Neural progenitor cell (in vitro differentiated cells): ENCODE results near the gene FYTTD1. TPM values are rescaled to one million over a fixed set of nuclear protein-coding genes. Genes with fewer than 3 reads are reported as not detected.

Source experiments
- DNase-seq: peaks from one replicate; pipeline ENCODE4 v3.0.0-alpha.2; 2016; ENCODE audit warnings: low spot score
- H2AFZ ChIP-seq: fragments of 200-600 bp; sonication (generic); replicated peaks from 2 replicates; pipeline ENCODE4 v1.6.1; 2016; ENCODE audit warnings: antibody characterized with exemption
- H3F3A ChIP-seq: fragments of 200-600 bp; sonication (generic); 2 replicates; pipeline ENCODE4 v1.6.1; 2016; ENCODE audit warnings: antibody characterized with exemption, low read depth
- H3K27ac ChIP-seq: fragments of 200-600 bp; sonication (generic); 2 replicates; pipeline ENCODE4 v1.5.1; 2016; ENCODE audit warnings: mild to moderate bottlenecking
- H3K27me3 ChIP-seq: fragments of 200-600 bp; sonication (generic); 2 replicates; pipeline ENCODE4 v1.6.1; 2016; ENCODE audit warnings: mild to moderate bottlenecking, moderate library complexity
- H3K36me3 ChIP-seq: fragments of 200-600 bp; sonication (generic); 2 replicates; pipeline ENCODE4 v1.5.1; 2016
- H3K4me1 ChIP-seq: fragments of 200-600 bp; sonication (generic); 2 replicates; pipeline ENCODE4 v1.6.1; 2016; ENCODE audit warnings: mixed run types
- H3K4me2 ChIP-seq: fragments of 200-600 bp; sonication (generic); 2 replicates; pipeline ENCODE4 v1.6.1; 2016
- H3K4me3 ChIP-seq: fragments of 200-600 bp; sonication (generic); 2 replicates; pipeline ENCODE4 v1.5.1; 2016
- H3K79me2 ChIP-seq: fragments of 200-600 bp; sonication (generic); 2 replicates; pipeline ENCODE4 v1.6.1; 2016; ENCODE audit warnings: low read depth
- H3K9ac ChIP-seq: fragments of 200-600 bp; sonication (generic); 2 replicates; pipeline ENCODE4 v1.6.1; 2016
- H3K9me3 ChIP-seq: fragments of 200-600 bp; sonication (generic); 2 replicates; pipeline ENCODE4 v1.5.1; 2016; ENCODE audit warnings: low read depth
- H4K20me1 ChIP-seq: fragments of 200-600 bp; sonication (generic); 2 replicates; pipeline ENCODE4 v1.6.1; 2016; ENCODE audit warnings: low read depth
- H3K27ac Mint-ChIP-seq: 3 replicates; pipeline ENCODE4 v1.8.0; 2021; ENCODE audit warnings: mixed read lengths
- H3K27me3 Mint-ChIP-seq: 2 replicates; pipeline ENCODE4 v1.8.0; 2022; ENCODE audit warnings: low read depth, mild to moderate bottlenecking, inconsistent platforms, moderate library complexity, mixed read lengths; ENCODE audit not compliant: insufficient read depth
- H3K36me3 Mint-ChIP-seq: 3 replicates; pipeline ENCODE4 v1.8.0; 2021; ENCODE audit warnings: mixed read lengths
- H3K4me1 Mint-ChIP-seq: 3 replicates; pipeline ENCODE4 v1.8.0; 2021; ENCODE audit warnings: mixed read lengths
- H3K4me3 Mint-ChIP-seq: 3 replicates; pipeline ENCODE4 v1.8.0; 2021; ENCODE audit warnings: mild to moderate bottlenecking, moderate library complexity, mixed read lengths
- H3K9me3 Mint-ChIP-seq: 3 replicates; pipeline ENCODE4 v1.8.0; 2020; ENCODE audit warnings: mixed read lengths
- CTCF ChIP-seq: fragments of 200-600 bp; sonication (generic); IDR thresholded peaks from 2 replicates; pipeline ENCODE4 v1.5.1; 2017; ENCODE audit warnings: antibody characterized with exemption, mild to moderate bottlenecking
- EZH2 ChIP-seq: fragments of 200-600 bp; sonication (generic); IDR thresholded peaks from 2 replicates; pipeline ENCODE4 v1.6.1; 2017; ENCODE audit warnings: antibody characterized with exemption, mild to moderate bottlenecking, moderate library complexity
- EZH2phosphoT487 ChIP-seq: fragments of 200-600 bp; sonication (generic); IDR thresholded peaks from 2 replicates; pipeline ENCODE4 v1.6.1; 2017; ENCODE audit warnings: antibody characterized with exemption
- total RNA-seq: library from RNA; depleted of rRNA; stranded (reverse); fragments of >200 nt; gene quantifications from 2 replicates; pipeline ENCODE4 v1.2.3, GENCODE V29; 2015; ENCODE audit warnings: low replicate concordance

Gene FYTTD1
- total RNA-seq, 1 donor from 2014 or later, result 104 TPM

GRCh38 chr3:197748597-197749314 lies 927 bp upstream of the FYTTD1 start:
- Histone ChIP-seq H3K4me2 (peak overlapping the region; percentile 77), H3K79me2 (peaks cover 29% of the 10 kb centered on the region), H3K9ac (no peak overlapping the region), H3K9me3 (no peaks in the 10 kb centered on the region), H3K4me1 (peaks cover 9% of the 10 kb centered on the region), H3K36me3 (no peaks in the 10 kb centered on the region), H2AFZ (peak overlapping the region; percentile 83), H3K27me3 (peaks cover 35% of the 10 kb centered on the region), H3K27ac (no peak overlapping the region), H3K4me3 (peak overlapping the region; percentile 77), H4K20me1 (peaks cover 32% of the 10 kb centered on the region), H3F3A (peaks cover 36% of the 10 kb centered on the region)
- TF ChIP-seq CTCF (no peak), EZH2phosphoT487 (no peak), EZH2 (no peak)
- Mint-ChIP-seq H3K9me3 (peaks cover 4% of the 10 kb centered on the region), H3K4me3 (peak overlapping the region; percentile 96), H3K27me3 (peaks cover 10% of the 10 kb centered on the region), H3K27ac (peak overlapping the region; percentile 33), H3K4me1 (peaks cover 33% of the 10 kb centered on the region), H3K36me3 (no peaks in the 10 kb centered on the region)
- no peak for DNase-seq

- Histone ChIP-seq H3K27me3 (peaks cover 35% of the 10 kb centered on the region), H3K36me3 (no peaks in the 10 kb centered on the region), H3K27ac (no peak overlapping the region), H3K9me3 (no peaks in the 10 kb centered on the region), H3K9ac (no peak overlapping the region), H4K20me1 (peaks cover 37% of the 10 kb centered on the region), H3K79me2 (peaks cover 34% of the 10 kb centered on the region), H3K4me1 (peaks cover 9% of the 10 kb centered on the region), H2AFZ (peak overlapping the region; percentile 83), H3K4me3 (peak overlapping the region; percentile 77), H3K4me2 (peak overlapping the region; percentile 77), H3F3A (peaks cover 36% of the 10 kb centered on the region)
- no peak for TF ChIP-seq CTCF
- no peak for TF ChIP-seq EZH2phosphoT487
- TF ChIP-seq EZH2, result no peak
- Mint-ChIP-seq H3K4me3 (peak overlapping the region; percentile 96), H3K36me3 (no peaks in the 10 kb centered on the region), H3K27ac (peak overlapping the region; percentile 33), H3K4me1 (peaks cover 33% of the 10 kb centered on the region), H3K27me3 (peaks cover 10% of the 10 kb centered on the region), H3K9me3 (peaks cover 4% of the 10 kb centered on the region)
- peak; percentile 79 for DNase-seq
Measured at GRCh38 chr3:197749315-197749600, 425 bp upstream of the FYTTD1 start.

DNA sequence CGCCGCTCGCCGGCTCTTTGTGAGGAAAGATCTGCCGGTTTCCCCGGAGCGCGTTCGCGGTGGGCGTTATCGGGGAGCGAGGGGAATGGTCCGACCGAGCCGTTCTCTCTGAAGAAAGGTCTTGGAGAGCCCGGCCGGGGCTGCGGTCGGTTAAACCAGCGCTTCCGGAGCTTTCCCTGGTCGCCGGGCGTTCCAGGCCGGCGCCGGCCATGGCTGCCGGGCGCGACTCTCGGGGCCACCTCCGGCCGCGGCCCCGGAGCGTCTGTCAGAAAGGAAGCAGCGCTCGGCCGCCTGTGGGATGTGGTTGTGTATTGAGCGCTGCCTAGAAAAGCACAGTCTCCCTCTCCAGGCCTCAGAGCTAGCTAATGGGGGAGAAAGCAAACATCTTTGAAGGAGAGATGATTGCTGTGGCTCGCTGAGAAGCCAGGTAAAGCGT lies 731 bp downstream of the FYTTD1 start:
- H3K36me3 Mint-ChIP-seq, result peaks cover 3% of the 10 kb centered on the region
- Histone ChIP-seq H2AFZ (peak overlapping the region; percentile 83), H3F3A (peaks cover 36% of the 10 kb centered on the region), H3K79me2 (peaks cover 45% of the 10 kb centered on the region), H3K9me3 (no peaks in the 10 kb centered on the region), H3K27me3 (peaks cover 35% of the 10 kb centered on the region), H3K27ac (no peak overlapping the region), H3K9ac (peak overlapping the region; percentile 22), H3K4me3 (peak overlapping the region; percentile 77), H3K4me2 (peak overlapping the region; percentile 77), H3K4me1 (peaks cover 9% of the 10 kb centered on the region), H3K36me3 (no peaks in the 10 kb centered on the region), H4K20me1 (peaks cover 44% of the 10 kb centered on the region)
- peak; percentile 83 for DNase-seq
- H3K4me3 Mint-ChIP-seq, result peak overlapping the region; percentile 99
- TF ChIP-seq EZH2phosphoT487, result no peak
- peak; percentile 39 for TF ChIP-seq EZH2
- TF ChIP-seq CTCF, result no peak
- peaks cover 7% of the 10 kb centered on the region for H3K27me3 Mint-ChIP-seq
- H3K9me3 Mint-ChIP-seq, result no peaks in the 10 kb centered on the region
- peaks cover 33% of the 10 kb centered on the region for H3K4me1 Mint-ChIP-seq
- peak overlapping the region; percentile 53 for H3K27ac Mint-ChIP-seq
